Endodermal cell (in vitro differentiated cells): ENCODE data around the gene ATP13A2. TPM values are rescaled to one million over a fixed set of nuclear protein-coding genes. Genes with fewer than 3 reads are reported as not detected.

Source experiments
- DNase-seq: peaks from one replicate; pipeline ENCODE4 v3.0.0-alpha.2; 2017
- H3K27ac ChIP-seq: 2 replicates; pipeline ENCODE4 v1.5.1; 2013; ENCODE audit warnings: mild to moderate bottlenecking, low read depth, low read length, moderate library complexity
- H3K27me3 ChIP-seq: 2 replicates; pipeline ENCODE4 v1.6.1; 2013; ENCODE audit warnings: mild to moderate bottlenecking, low read length, moderate library complexity; ENCODE audit not compliant: insufficient read depth, control insufficient read depth, poor library complexity, severe bottlenecking
- H3K36me3 ChIP-seq: 2 replicates; pipeline ENCODE4 v1.7.0; 2013; ENCODE audit warnings: mild to moderate bottlenecking, low read length, moderate library complexity; ENCODE audit not compliant: control insufficient read depth, insufficient read depth
- H3K4me1 ChIP-seq: one replicate; pipeline ENCODE4 v1.7.0; 2013; ENCODE audit warnings: low read length; ENCODE audit not compliant: control insufficient read depth, insufficient read depth
- H3K4me3 ChIP-seq: 2 replicates; pipeline ENCODE4 v1.5.1; 2013; ENCODE audit warnings: mild to moderate bottlenecking, low read length, moderate library complexity
- H3K9ac ChIP-seq: 2 replicates; pipeline ENCODE4 v1.6.1; 2013; ENCODE audit warnings: mild to moderate bottlenecking, low read length, moderate library complexity; ENCODE audit not compliant: poor library complexity, severe bottlenecking; ENCODE audit errors: extremely low read depth
- H3K9me3 ChIP-seq: 2 replicates; pipeline ENCODE4 v1.6.1; 2013; ENCODE audit warnings: mild to moderate bottlenecking, low read length, moderate library complexity; ENCODE audit not compliant: control insufficient read depth
- H3K27ac Mint-ChIP-seq: 2 replicates; pipeline ENCODE4 v1.8.0; 2020; ENCODE audit warnings: mixed read lengths
- H3K27me3 Mint-ChIP-seq: 2 replicates; pipeline ENCODE4 v1.8.0; 2021; ENCODE audit warnings: mild to moderate bottlenecking, mixed read lengths; ENCODE audit not compliant: insufficient read depth
- H3K36me3 Mint-ChIP-seq: 2 replicates; pipeline ENCODE4 v1.8.0; 2020; ENCODE audit warnings: low read depth, mixed read lengths
- H3K4me1 Mint-ChIP-seq: 2 replicates; pipeline ENCODE4 v1.8.0; 2020; ENCODE audit warnings: mixed read lengths
- H3K4me3 Mint-ChIP-seq: 2 replicates; pipeline ENCODE4 v1.8.0; 2020; ENCODE audit warnings: mild to moderate bottlenecking, moderate library complexity, mixed read lengths
- H3K9me3 Mint-ChIP-seq: 2 replicates; pipeline ENCODE4 v1.8.0; 2020; ENCODE audit warnings: mild to moderate bottlenecking, mixed read lengths
- WGBS, 2 experiments: methylation state at CpG; one replicate each; pipeline versions ENCODE4 v1.1.5 to v1.1.7; 2013; ENCODE audit warnings: missing lambda C conversion rate in 2 of 2, mixed read lengths in 1 of 2; ENCODE audit not compliant: insufficient coverage in 1 of 2, insufficient read length in 1 of 2; 5-methylcytosine and 5-hydroxymethylcytosine counted together
- total RNA-seq, 2 donors: library from RNA; stranded (reverse); fragmentation: NEBNext Ultra II Directional in 1 of 2; extraction: Animal tissue kit (Norgen Biotek cat#: 25700) in 1 of 2; gene quantifications; 2 replicates in 1 of 2; 3 replicates in 1 of 2; pipeline ENCODE4 v1.2.1, GENCODE V29; 2021
- TF ChIP-seq, protein P1 (sequence below): fragments of 200-600 bp; sonication (generic); conservative IDR thresholded peaks from 2 replicates; pipeline ENCODE4 v1.5.0; 2021; ENCODE audit warnings: antibody characterized with exemption, mild to moderate bottlenecking

ATP13A2 gene
- total RNA-seq, 2 donors from 2014 or later: 69.4 to 82.6 TPM

GRCh38 chr1:16992102-16992501, 19.6 kb downstream of the ATP13A2 start:
- Histone ChIP-seq H3K4me1 (no peaks in the 10 kb centered on the region), H3K27me3 (no peaks in the 10 kb centered on the region), H3K36me3 (peaks cover 2% of the 10 kb centered on the region), H3K9ac (no peak overlapping the region), H3K4me3 (no peak overlapping the region), H3K27ac (no peak overlapping the region), H3K9me3 (no peaks in the 10 kb centered on the region)
- TF ChIP-seq, protein P1, sequence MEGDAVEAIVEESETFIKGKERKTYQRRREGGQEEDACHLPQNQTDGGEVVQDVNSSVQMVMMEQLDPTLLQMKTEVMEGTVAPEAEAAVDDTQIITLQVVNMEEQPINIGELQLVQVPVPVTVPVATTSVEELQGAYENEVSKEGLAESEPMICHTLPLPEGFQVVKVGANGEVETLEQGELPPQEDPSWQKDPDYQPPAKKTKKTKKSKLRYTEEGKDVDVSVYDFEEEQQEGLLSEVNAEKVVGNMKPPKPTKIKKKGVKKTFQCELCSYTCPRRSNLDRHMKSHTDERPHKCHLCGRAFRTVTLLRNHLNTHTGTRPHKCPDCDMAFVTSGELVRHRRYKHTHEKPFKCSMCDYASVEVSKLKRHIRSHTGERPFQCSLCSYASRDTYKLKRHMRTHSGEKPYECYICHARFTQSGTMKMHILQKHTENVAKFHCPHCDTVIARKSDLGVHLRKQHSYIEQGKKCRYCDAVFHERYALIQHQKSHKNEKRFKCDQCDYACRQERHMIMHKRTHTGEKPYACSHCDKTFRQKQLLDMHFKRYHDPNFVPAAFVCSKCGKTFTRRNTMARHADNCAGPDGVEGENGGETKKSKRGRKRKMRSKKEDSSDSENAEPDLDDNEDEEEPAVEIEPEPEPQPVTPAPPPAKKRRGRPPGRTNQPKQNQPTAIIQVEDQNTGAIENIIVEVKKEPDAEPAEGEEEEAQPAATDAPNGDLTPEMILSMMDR: no peak
- H3K27ac Mint-ChIP-seq: no peak overlapping the region
- no peaks in the 10 kb centered on the region for H3K27me3 Mint-ChIP-seq
- no peaks in the 10 kb centered on the region for H3K4me1 Mint-ChIP-seq
- no peak overlapping the region for H3K4me3 Mint-ChIP-seq
- WGBS, 2 experiments: 95 to 99% methylated on average over 12 of the region's 12 CpGs
- H3K36me3 Mint-ChIP-seq: peaks cover 18% of the 10 kb centered on the region
- no peak for DNase-seq
- no peaks in the 10 kb centered on the region for H3K9me3 Mint-ChIP-seq

GRCh38 chr1:16991571-16991970, 20.2 kb downstream of the ATP13A2 start:
- no peaks in the 10 kb centered on the region for H3K4me1 Mint-ChIP-seq
- H3K9me3 ChIP-seq: no peaks in the 10 kb centered on the region
- no peak overlapping the region for H3K27ac ChIP-seq
- peaks cover 2% of the 10 kb centered on the region for H3K36me3 ChIP-seq
- no peaks in the 10 kb centered on the region for H3K27me3 ChIP-seq
- no peak for DNase-seq
- no peaks in the 10 kb centered on the region for H3K4me1 ChIP-seq
- H3K27me3 Mint-ChIP-seq: no peaks in the 10 kb centered on the region
- no peaks in the 10 kb centered on the region for H3K9me3 Mint-ChIP-seq
- H3K4me3 ChIP-seq: no peak overlapping the region
- no peak overlapping the region for H3K27ac Mint-ChIP-seq
- H3K36me3 Mint-ChIP-seq: peaks cover 22% of the 10 kb centered on the region
- H3K4me3 Mint-ChIP-seq: no peak overlapping the region
- WGBS, 2 experiments: 95 to 100% methylated on average over 4 to 12 of the region's 12 CpGs
- TF ChIP-seq, protein P1: no peak
- H3K9ac ChIP-seq: no peak overlapping the region

DNA sequence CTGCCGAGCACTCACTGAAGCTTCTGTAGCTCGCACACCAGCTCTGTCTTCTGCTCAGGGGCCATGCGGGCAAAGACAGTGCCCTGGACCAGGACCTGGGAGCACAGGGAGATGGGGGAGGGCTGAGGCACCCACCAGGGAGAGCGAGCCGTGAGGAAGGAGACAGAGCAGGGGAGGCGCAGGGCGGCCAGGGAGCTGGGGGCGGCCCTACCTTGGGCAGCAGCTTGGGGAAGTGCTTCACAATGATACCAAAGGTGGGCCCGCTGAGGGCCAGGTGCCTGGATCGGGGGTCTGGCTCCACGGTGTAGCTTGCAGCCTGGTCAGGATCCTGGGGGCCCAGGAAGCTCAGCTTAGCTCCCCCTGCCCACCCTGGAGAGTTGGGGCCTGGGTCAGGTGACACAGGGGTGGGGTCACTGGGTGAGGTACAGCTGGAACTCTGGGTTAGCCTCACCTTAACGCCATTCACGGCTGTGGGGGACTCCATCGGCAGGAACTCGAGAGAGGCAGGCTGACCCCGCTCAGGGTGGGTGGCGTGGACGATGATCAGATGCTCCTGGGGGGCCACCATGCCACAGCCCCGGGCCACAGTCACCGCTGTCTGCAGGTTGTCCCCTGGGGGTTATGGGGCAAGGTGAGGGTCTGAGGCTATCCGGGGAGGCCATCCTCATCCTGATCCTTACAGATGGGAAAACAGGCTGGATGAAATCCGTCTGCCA, 21.9 kb downstream of the ATP13A2 start:
- TF ChIP-seq, protein P1: no peak
- no peaks in the 10 kb centered on the region for H3K9me3 Mint-ChIP-seq
- Histone ChIP-seq H3K9ac (no peak overlapping the region), H3K27me3 (no peaks in the 10 kb centered on the region), H3K4me3 (no peak overlapping the region), H3K9me3 (no peaks in the 10 kb centered on the region), H3K27ac (no peak overlapping the region), H3K4me1 (no peaks in the 10 kb centered on the region), H3K36me3 (peaks cover 2% of the 10 kb centered on the region)
- WGBS, 2 experiments: 94% methylated on average over 7 to 22 of the region's 22 CpGs
- peaks cover 16% of the 10 kb centered on the region for H3K36me3 Mint-ChIP-seq
- no peak overlapping the region for H3K4me3 Mint-ChIP-seq
- no peaks in the 10 kb centered on the region for H3K27me3 Mint-ChIP-seq
- H3K4me1 Mint-ChIP-seq: no peaks in the 10 kb centered on the region
- H3K27ac Mint-ChIP-seq: no peak overlapping the region
- DNase-seq: no peak
